Gastrocnemius medialis (tissue), 4 donors: ENCODE results near the gene FBXL12. TPM values are rescaled to one million over a fixed set of nuclear protein-coding genes. Genes with fewer than 3 reads are reported as not detected.
A peak's percentile ranks its signal among the peaks of the same experiment; 100 is the strongest.

Experiments used
- ATAC-seq, 2 donors: fragments of 150-250 bp; one replicate each; pipeline ENCODE4 v1.9.1; 2016
- DNase-seq, 2 donors: peaks; one replicate each; pipeline ENCODE4 v3.0.0-alpha.2; 2019
- H3K27ac ChIP-seq, 4 donors: fragments of 200-600 bp; sonication (generic); 1 replicate in 1 of 4; 2 replicates in 3 of 4; pipeline ENCODE4 v1.5.1; 2016 to 2018; ENCODE audit warnings: mild to moderate bottlenecking in 2 of 4, moderate library complexity in 1 of 4
- H3K27me3 ChIP-seq, 3 donors: fragments of 200-600 bp; sonication (generic) in 2 of 3; 1 replicate in 1 of 3; 2 replicates in 2 of 3; pipeline versions ENCODE4 v1.5.1 to v1.6.0; 2016 to 2019; ENCODE audit warnings: mild to moderate bottlenecking in 1 of 3, moderate library complexity in 1 of 3
- H3K36me3 ChIP-seq, 2 donors: fragments of 200-600 bp; sonication (generic) in 1 of 2; one replicate each; pipeline ENCODE4 v1.5.1; 2017 to 2018
- H3K4me1 ChIP-seq, 2 donors: fragments of 200-600 bp; sonication (generic) in 1 of 2; one replicate each; pipeline ENCODE4 v1.5.1; 2016 to 2017; ENCODE audit warnings: mild to moderate bottlenecking in 2 of 2
- H3K4me3 ChIP-seq, 4 donors: fragments of 200-600 bp; sonication (generic) in 3 of 4; 1 replicate in 1 of 4; 2 replicates in 3 of 4; pipeline ENCODE4 v1.5.1; 2016 to 2019; ENCODE audit warnings: mild to moderate bottlenecking in 2 of 4
- H3K9me3 ChIP-seq, 3 donors: fragments of 200-600 bp; sonication (generic) in 2 of 3; 1 replicate in 1 of 3; 2 replicates in 2 of 3; pipeline ENCODE4 v1.5.1; 2016 to 2019
- POLR2A ChIP-seq, 2 donors: fragments of 450-650 bp; IDR thresholded peaks; one replicate each; pipeline ENCODE4 v1.6.1; 2017; ENCODE audit warnings: antibody characterized with exemption in 2 of 2, mild to moderate bottlenecking in 2 of 2, moderate library complexity in 2 of 2
- in situ Hi-C, 4 donors: fragments of 200-750 bp; cut with MboI; loops; one replicate each; pipeline versions ENCODE4 v1.15.0 to v1.8.0; 2017; ENCODE audit warnings: low sequenced_read_pairs in 4 of 4
- intact Hi-C: fragments of 100-400 bp; cut with DNase I; formaldehyde crosslinking; loops from one replicate; pipeline ENCODE4 v1.15.1; 2023; ENCODE audit warnings: low total_unique reads
- total RNA-seq, 4 donors: library from RNA; depleted of rRNA; stranded (reverse); fragments of >200 nt; gene quantifications; one replicate each; pipeline versions ENCODE4 v1.1.0 to v1.2.3, GENCODE V29; 2016
- TF ChIP-seq, protein P1 (sequence below), 5 experiments: fragments of 450-650 bp in 3 of 5; fragments of 200-600 bp in 2 of 5; sonication (generic) in 2 of 5; IDR thresholded peaks in 4 of 5; conservative IDR thresholded peaks in 1 of 5; 1 replicate in 4 of 5; 2 replicates in 1 of 5; pipeline ENCODE4 v1.5.1; 2016 to 2019; ENCODE audit warnings: antibody characterized with exemption in 5 of 5, mild to moderate bottlenecking in 3 of 5, moderate library complexity in 3 of 5

The FBXL12 gene
- total RNA-seq, 4 donors from 2014 or later: 7.6 to 28.4 (median 15.1) TPM

DNA sequence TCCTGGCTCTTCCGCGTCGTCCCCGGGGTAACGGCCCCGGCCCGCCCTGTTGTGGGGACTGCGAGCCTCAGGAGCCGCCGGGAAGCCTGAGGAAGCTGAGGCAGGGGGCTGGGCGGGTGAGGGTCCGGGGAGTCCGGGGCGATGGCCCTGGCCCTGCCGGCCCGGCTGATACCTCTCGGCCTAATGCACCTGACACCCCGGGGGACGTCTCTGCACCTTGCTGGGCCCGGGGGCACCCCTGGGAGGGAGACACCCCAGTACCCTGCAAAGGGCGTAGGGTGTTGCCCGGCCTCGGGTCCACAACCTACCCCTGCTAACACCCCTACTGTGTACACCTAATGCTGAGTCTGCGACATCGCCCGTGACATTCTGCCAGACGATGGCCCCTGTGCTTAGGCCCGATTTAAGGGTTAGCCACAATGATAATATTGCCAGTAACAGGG is 16.6 kb upstream of the FBXL12 start:
- H3K36me3 ChIP-seq: peaks cover 0 to 26% of the 10 kb centered on the region in 2 donors
- H3K4me1 ChIP-seq: peaks cover 12 to 18% of the 10 kb centered on the region in 2 donors
- intact Hi-C loops: loop anchor here (1.0 to 10.0 kb wide), 3 partner anchors 16 to 695 kb away; partner anchors contain the start of genes FBXL12, ICAM3, RAVER1 and ZNF317
- ATAC-seq (peak in 1 of 2 donors; percentile 4), DNase-seq (no peak)
- no peaks in the 10 kb centered on the region for H3K9me3 ChIP-seq
- no peaks in the 10 kb centered on the region for H3K27me3 ChIP-seq
- no peak for TF ChIP-seq POLR2A (IDR thresholded peaks at IDR 0.05)
- TF ChIP-seq, protein P1, sequence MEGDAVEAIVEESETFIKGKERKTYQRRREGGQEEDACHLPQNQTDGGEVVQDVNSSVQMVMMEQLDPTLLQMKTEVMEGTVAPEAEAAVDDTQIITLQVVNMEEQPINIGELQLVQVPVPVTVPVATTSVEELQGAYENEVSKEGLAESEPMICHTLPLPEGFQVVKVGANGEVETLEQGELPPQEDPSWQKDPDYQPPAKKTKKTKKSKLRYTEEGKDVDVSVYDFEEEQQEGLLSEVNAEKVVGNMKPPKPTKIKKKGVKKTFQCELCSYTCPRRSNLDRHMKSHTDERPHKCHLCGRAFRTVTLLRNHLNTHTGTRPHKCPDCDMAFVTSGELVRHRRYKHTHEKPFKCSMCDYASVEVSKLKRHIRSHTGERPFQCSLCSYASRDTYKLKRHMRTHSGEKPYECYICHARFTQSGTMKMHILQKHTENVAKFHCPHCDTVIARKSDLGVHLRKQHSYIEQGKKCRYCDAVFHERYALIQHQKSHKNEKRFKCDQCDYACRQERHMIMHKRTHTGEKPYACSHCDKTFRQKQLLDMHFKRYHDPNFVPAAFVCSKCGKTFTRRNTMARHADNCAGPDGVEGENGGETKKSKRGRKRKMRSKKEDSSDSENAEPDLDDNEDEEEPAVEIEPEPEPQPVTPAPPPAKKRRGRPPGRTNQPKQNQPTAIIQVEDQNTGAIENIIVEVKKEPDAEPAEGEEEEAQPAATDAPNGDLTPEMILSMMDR (IDR thresholded peaks at IDR 0.05 in 4 of 5, conservative IDR thresholded peaks at IDR 0.05 in 1 of 5): no peak
- in situ Hi-C loops: no loop called here
- peak overlapping the region; percentile 78 to 90 (median 83) for H3K27ac ChIP-seq
- peak overlapping the region; percentile 74 to 99 (median 94) for H3K4me3 ChIP-seq

DNA sequence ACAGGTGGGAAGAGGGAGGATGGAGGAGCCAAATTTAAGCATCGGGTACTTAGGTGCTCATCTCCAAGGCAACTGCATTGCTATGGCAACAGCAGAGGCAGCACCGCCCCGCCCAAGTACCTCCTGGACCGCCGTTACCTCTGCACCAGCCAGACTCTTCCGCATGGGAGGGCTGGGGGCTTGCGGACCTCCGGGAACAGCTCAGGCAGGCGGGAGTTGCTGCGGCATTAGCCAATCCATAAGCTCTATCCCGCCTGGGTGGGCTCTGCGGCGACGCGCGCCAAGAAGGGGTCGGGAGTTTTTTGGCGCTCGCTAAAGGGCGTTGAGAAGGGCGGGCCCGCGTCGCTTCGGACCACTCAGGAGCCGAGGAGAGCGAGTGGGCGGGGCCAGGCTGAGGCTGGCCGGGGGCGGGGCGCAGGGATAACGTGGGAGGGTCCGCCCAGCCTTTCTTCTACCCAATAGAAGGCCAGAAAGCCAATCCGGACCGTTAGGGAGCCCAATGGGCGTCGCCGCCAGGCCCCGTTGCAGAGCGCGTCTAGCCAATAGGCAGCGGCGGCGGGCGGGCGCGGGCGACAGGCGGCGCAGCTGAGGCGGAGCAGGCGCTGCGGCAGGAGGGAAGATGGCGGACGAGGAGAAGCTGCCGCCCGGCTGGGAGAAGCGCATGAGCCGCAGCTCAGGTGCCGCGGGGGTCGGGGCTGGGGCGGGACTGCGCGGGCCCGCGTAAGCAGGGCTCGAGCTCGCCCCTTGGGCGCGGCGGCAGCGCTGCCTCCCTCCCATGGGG is 16.0 kb upstream of the FBXL12 start, which contains the start of gene PIN1:
Gene PIN1 (plus strand): TSS at position 593 of the 781 bp plus-strand sequence. CDS start 27 bp downstream, at position 620.
- Histone ChIP-seq H3K27me3 (no peaks in the 10 kb centered on the region), H3K9me3 (no peaks in the 10 kb centered on the region), H3K36me3 (peaks cover 0 to 20% of the 10 kb centered on the region in 2 donors), H3K4me3 (peak within 1 kb of the TSS; percentile 74 to 99 (median 94)), H3K4me1 (peaks cover 12 to 18% of the 10 kb centered on the region in 2 donors), H3K27ac (peak within 1 kb of the TSS; percentile 78 to 90 (median 87))
- peak; percentile 98 to 99 for ATAC-seq
- peak; percentile 98 to 99 for DNase-seq
- TF ChIP-seq, protein P1 (IDR thresholded peaks at IDR 0.05 in 4 of 5, conservative IDR thresholded peaks at IDR 0.05 in 1 of 5): peak; percentile 36 to 74 (median 43)
- TF ChIP-seq POLR2A (IDR thresholded peaks at IDR 0.05): peak; percentile 24 to 52
- in situ Hi-C loops: no loop called here
- intact Hi-C loops: loop anchor here (1.0 to 10.0 kb wide), 3 partner anchors 16 to 695 kb away; partner anchors contain the start of genes FBXL12, ICAM3, RAVER1 and ZNF317

DNA sequence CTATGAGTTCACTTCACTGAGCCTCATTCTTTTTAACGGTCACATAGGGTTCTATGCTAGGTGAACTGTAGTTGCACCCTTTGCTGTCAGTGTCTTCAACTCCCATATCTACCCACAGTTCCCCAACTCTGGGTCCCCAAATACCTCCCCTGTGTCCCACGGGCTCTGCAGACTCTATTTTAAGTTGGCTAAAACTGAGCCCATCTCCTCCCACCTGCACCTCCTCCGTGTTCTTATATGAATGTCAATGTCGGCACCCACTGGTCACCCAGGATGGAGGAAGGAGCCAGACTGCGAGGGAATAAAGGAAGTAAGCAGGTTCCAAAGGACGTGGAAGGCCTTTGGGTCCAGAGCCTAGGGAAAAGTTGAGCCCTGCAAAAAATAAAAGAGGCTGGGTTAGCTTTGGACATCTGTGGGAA is 15.4 kb upstream of the FBXL12 start:
- in situ Hi-C loops (no loop called here), intact Hi-C loops (loop anchor here (10.0 kb wide), 1 partner anchor 500 kb away; the partner anchor contains the start of genes ICAM3 and RAVER1)
- no peak for ATAC-seq
- TF ChIP-seq POLR2A (IDR thresholded peaks at IDR 0.05): no peak
- TF ChIP-seq, protein P1 (IDR thresholded peaks at IDR 0.05 in 4 of 5, conservative IDR thresholded peaks at IDR 0.05 in 1 of 5): no peak
- Histone ChIP-seq H3K9me3 (no peaks in the 10 kb centered on the region), H3K27ac (peak overlapping the region; percentile 76 to 90 (median 86)), H3K36me3 (peaks cover 0 to 14% of the 10 kb centered on the region in 2 donors), H3K4me1 (peaks cover 12 to 20% of the 10 kb centered on the region in 2 donors), H3K27me3 (no peaks in the 10 kb centered on the region), H3K4me3 (peak overlapping the region; percentile 74 to 94 (median 92))
- no peak for DNase-seq

DNA sequence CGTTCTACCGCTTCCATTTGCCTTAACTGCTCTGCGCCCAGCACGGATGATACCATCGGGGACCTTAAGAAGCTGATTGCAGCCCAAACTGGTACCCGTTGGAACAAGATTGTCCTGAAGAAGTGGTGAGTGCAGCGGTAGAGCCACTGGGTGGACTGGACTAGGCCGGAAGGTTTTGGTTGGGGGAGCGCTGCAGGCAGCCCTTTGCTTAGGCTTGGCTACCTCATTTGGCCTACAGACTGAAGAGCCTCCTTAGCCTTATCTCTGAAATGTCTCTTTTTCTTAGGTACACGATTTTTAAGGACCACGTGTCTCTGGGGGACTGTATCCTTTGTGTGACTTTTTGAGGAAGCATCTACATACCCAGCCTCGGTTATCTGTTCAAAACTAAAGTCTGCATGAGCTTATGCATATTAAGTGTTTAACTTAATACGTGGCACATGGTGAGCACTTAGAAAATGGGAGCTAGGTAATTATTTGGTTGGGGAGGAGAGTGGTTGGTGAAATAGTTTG is 9.7 kb upstream of the FBXL12 start:
- no peak for DNase-seq
- Histone ChIP-seq H3K36me3 (no peaks in the 10 kb centered on the region), H3K27ac (peak overlapping the region in 3 of 4 donors; percentile 83 to 87 (median 85)), H3K4me1 (peaks cover 16 to 22% of the 10 kb centered on the region in 2 donors), H3K9me3 (no peaks in the 10 kb centered on the region), H3K4me3 (peak overlapping the region; percentile 75 to 98 (median 88)), H3K27me3 (no peaks in the 10 kb centered on the region)
- ATAC-seq: no peak
- TF ChIP-seq, protein P1 (IDR thresholded peaks at IDR 0.05 in 4 of 5, conservative IDR thresholded peaks at IDR 0.05 in 1 of 5): no peak
- no peak for TF ChIP-seq POLR2A (IDR thresholded peaks at IDR 0.05)
- intact Hi-C loops: no loop called here
- in situ Hi-C loops: no loop called here
